H1 (cell line): ENCODE data around the gene KLHL36.

Source experiments
- EZH2 ChIP-seq: fragments of 200-600 bp; sonication (generic); IDR thresholded peaks from 2 replicates; pipeline ENCODE4 v1.7.1; 2012; ENCODE audit warnings: low read depth, mild to moderate bottlenecking, moderate library complexity, low read length, inconsistent platforms; ENCODE audit not compliant: severe bottlenecking
- POLR2AphosphoS5 ChIP-seq: IDR thresholded peaks from 2 replicates; pipeline ENCODE4 v1.6.1; 2011; ENCODE audit warnings: low read depth, low read length
- TF ChIP-seq, protein P1 (sequence below), 3 experiments: IDR thresholded peaks; 1 replicate in 2 of 3; 2 replicates in 1 of 3; pipeline versions ENCODE4 v1.5.1 to v1.6.1; 2011; ENCODE audit warnings: low read length in 3 of 3, mild to moderate bottlenecking in 3 of 3, inconsistent platforms in 2 of 3, low read depth in 1 of 3, moderate library complexity in 1 of 3; ENCODE audit not compliant: insufficient read depth in 1 of 3; ENCODE audit errors: control extremely low read depth in 1 of 3

- TF ChIP-seq POLR2AphosphoS5 (no peak), EZH2 (no peak)
- TF ChIP-seq, protein P1, sequence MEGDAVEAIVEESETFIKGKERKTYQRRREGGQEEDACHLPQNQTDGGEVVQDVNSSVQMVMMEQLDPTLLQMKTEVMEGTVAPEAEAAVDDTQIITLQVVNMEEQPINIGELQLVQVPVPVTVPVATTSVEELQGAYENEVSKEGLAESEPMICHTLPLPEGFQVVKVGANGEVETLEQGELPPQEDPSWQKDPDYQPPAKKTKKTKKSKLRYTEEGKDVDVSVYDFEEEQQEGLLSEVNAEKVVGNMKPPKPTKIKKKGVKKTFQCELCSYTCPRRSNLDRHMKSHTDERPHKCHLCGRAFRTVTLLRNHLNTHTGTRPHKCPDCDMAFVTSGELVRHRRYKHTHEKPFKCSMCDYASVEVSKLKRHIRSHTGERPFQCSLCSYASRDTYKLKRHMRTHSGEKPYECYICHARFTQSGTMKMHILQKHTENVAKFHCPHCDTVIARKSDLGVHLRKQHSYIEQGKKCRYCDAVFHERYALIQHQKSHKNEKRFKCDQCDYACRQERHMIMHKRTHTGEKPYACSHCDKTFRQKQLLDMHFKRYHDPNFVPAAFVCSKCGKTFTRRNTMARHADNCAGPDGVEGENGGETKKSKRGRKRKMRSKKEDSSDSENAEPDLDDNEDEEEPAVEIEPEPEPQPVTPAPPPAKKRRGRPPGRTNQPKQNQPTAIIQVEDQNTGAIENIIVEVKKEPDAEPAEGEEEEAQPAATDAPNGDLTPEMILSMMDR (IDR thresholded peaks at IDR 0.05; ENCODE audit: control extremely low read depth in 1 of 3, insufficient read depth in 1 of 3, low read depth in 1 of 3, low read length in 3 of 3) = no peak
Measured at GRCh38 chr16:84683691-84684591, 35.6 kb downstream of the KLHL36 start.
